WERI-Rb-1 (cell line): ENCODE measurements around the gene PTPN9.
"Not testable (repeated sequence)": the region's sequence is repeated elsewhere in the genome, so short reads cannot be mapped to it uniquely, and the experiment has no call there.

ENCODE experiments used
- DNase-seq: peaks from one replicate; pipeline ENCODE4 v3.0.0-alpha.2; 2020
- H3K27ac ChIP-seq: fragments of 250-450 bp; sonication (Bioruptor Pico); 2 replicates; pipeline ENCODE4 v1.5.1; 2020; ENCODE audit warnings: mild to moderate bottlenecking, moderate library complexity
- H3K27me3 ChIP-seq: fragments of 250-450 bp; sonication (Bioruptor Pico); 2 replicates; pipeline ENCODE4 v1.5.1; 2021; ENCODE audit warnings: mild to moderate bottlenecking, low read depth, moderate library complexity; ENCODE audit not compliant: insufficient read depth, severe bottlenecking
- H3K36me3 ChIP-seq: fragments of 250-450 bp; sonication (Bioruptor Pico); 2 replicates; pipeline ENCODE4 v1.5.1; 2020; ENCODE audit warnings: mild to moderate bottlenecking, moderate library complexity
- H3K4me3 ChIP-seq: 2 replicates; pipeline ENCODE4 v1.5.1; 2011; ENCODE audit warnings: low read depth, mild to moderate bottlenecking, control low read depth, low read length
- H3K9me3 ChIP-seq: fragments of 250-450 bp; sonication (Bioruptor Pico); 2 replicates; pipeline ENCODE4 v1.5.1; 2021; ENCODE audit warnings: mild to moderate bottlenecking, moderate library complexity; ENCODE audit not compliant: severe bottlenecking
- CTCF ChIP-seq: IDR thresholded peaks from 2 replicates; pipeline ENCODE4 v1.5.1; 2011; ENCODE audit warnings: low read depth, mild to moderate bottlenecking, control low read depth, inconsistent platforms, low read length

PTPN9 gene

GRCh38 chr15:75577401-75578172 lies 1.5 kb downstream of the PTPN9 start:
- H3K9me3 ChIP-seq: no peaks in the 10 kb centered on the region
- peak overlapping the region; percentile 61 for H3K4me3 ChIP-seq
- peaks cover 9% of the 10 kb centered on the region for H3K36me3 ChIP-seq
- peak overlapping the region; percentile 91 for H3K27ac ChIP-seq
- no peak for DNase-seq
- TF ChIP-seq CTCF: no peak
- no peaks in the 10 kb centered on the region for H3K27me3 ChIP-seq

GRCh38 chr15:75573648-75574384 lies 5.3 kb downstream of the PTPN9 start:
- no peak overlapping the region for H3K27ac ChIP-seq
- H3K27me3 ChIP-seq: no peaks in the 10 kb centered on the region
- no peak overlapping the region for H3K4me3 ChIP-seq
- peaks cover 26% of the 10 kb centered on the region for H3K36me3 ChIP-seq
- TF ChIP-seq CTCF: no peak
- no peak for DNase-seq
- no peaks in the 10 kb centered on the region for H3K9me3 ChIP-seq

DNA sequence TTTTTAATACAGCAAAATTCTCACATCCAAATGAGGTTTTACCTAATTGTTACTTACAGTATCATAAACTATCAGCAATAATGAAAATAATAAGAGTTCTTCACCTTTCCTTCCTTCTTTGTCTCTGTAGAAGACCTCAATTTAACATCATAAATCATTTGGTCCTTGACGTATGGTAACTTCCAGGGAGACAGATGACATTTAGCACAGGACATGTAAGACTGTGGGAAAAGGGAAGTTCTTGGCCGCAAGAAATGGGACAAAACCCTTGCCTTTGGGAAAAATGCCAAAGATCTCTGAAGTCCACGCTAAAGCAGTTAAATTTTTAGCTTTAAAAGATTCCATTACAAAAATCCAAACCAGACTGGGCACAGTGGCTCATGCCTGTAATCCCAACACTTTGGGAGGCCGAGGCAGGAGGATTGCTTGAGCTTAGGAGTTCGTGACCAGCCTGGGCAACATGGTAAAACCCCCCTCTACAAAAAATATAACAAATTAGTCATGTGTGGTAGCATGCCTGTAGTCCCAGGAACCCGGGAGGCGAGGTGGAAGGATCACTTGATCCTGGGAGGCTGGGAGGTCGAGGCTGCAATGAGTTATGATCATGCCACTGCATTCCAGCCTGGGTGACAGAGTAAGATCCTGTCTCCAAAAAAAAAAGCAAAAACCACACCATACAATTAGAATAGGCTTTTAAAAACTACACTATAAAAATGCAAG lies 8.8 kb downstream of the PTPN9 start:
- TF ChIP-seq CTCF: no peak
- Histone ChIP-seq H3K36me3 (peaks cover 17% of the 10 kb centered on the region), H3K27me3 (no peaks in the 10 kb centered on the region), H3K9me3 (no peaks in the 10 kb centered on the region), H3K4me3 (no peak overlapping the region), H3K27ac (no peak overlapping the region)
- DNase-seq: no peak

DNA sequence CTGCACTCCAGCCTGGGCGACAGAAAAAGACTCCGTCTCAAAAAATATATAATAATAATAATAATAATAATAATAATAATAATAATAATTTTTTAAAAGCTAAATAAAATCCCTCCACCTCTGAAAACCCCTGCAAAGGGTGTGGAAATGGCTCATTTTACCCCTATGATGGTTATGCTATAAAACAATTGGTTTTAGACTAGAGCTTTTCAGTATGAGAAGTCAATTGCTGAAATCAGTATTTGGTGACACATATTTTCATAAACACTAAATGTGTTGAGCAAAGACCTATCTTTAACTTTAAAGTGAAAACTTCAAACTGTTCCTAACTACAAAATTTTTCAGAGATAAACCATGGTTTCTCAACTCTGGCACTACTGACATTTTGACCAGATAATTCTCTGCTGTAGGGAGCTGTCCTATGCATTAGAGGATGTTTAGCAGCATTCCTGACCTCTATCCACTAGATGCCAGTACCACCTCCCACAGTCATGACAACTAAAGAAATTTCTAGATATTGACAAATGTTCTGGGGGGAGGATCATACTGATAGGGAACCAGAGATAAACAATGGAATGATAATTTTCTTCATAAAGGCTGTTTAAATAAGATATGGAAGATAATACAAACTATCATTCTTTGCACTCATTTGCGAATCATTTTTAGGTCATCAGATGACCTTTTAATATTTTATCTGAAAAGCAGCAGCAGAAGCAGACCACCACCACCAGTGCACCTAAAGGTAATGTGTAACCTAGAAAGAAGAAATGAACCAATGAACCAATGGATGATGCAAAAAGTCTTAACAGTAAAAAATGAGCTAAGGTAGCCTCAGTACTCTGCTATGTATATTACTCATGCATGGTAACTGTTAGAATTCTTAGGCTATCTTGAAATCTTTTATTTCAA lies 13.8 kb downstream of the PTPN9 start:
- H3K27me3 ChIP-seq: no peaks in the 10 kb centered on the region
- H3K9me3 ChIP-seq: no peaks in the 10 kb centered on the region
- no peak for TF ChIP-seq CTCF
- DNase-seq: no peak
- peaks cover 6% of the 10 kb centered on the region for H3K36me3 ChIP-seq
- no peak overlapping the region for H3K27ac ChIP-seq
- no peak overlapping the region for H3K4me3 ChIP-seq

DNA sequence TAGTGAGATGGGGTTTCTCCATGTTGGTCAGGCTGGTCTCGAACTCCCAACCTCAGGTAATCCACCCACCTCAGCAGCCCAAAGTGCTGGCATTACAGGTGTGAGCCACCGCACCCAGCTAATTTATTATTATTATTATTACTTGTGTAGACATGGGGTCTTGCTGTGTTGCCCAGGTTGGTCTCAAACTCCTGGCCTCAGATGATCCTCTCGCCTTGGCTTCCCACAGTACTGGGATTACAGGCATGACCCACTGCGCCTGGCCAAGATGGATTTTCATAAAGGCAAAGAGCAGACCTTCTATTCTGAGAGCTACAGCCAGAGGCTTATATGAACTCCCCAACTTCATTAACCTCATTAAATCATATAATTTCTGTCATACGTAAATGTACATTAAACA lies 17.2 kb downstream of the PTPN9 start:
- H3K36me3 ChIP-seq: no peaks in the 10 kb centered on the region; the same call in 1 of the 2 replicates
- no peaks in the 10 kb centered on the region for H3K27me3 ChIP-seq
- DNase-seq: no peak
- no peak overlapping the region for H3K27ac ChIP-seq
- TF ChIP-seq CTCF: no peak
- H3K9me3 ChIP-seq: no peaks in the 10 kb centered on the region
- H3K4me3 ChIP-seq: no peak overlapping the region

DNA sequence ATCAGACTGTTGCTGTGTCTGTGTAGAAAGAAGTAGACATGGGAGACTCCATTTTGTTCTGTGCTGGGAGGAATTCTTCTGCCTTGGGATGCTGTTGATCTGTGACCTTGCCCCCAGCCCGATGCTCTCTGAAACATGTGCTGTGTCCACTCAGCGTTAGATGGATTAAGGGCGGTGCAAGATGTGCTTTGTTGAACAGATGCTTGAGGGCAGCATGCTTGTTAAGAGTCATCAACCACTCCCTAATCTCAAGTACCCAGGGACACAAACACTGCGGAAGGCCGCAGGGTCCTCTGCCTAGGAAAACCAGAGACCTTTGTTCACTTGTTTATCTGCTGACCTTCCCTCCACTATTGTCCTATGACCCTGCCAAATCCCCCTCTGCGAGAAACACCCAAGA lies 19.8 kb downstream of the PTPN9 start:
- H3K9me3 ChIP-seq, H3K4me3 ChIP-seq, H3K27me3 ChIP-seq, H3K27ac ChIP-seq, H3K36me3 ChIP-seq: not testable (repeated sequence)
- DNase-seq: peak; percentile 52

- not testable (repeated sequence) for DNase-seq, H3K9me3 ChIP-seq, H3K36me3 ChIP-seq, H3K27ac ChIP-seq, H3K4me3 ChIP-seq, H3K27me3 ChIP-seq
Measured at GRCh38 chr15:75558955-75559354, 20.2 kb downstream of the PTPN9 start.
